Prostate gland (tissue), 2 donors: Measurements from ENCODE around the gene DNAI2.

Source experiments
- CTCF ChIP-seq, 4 experiments: fragments of 200-600 bp in 2 of 4; fragments of 450-650 bp in 2 of 4; sonication (generic) in 2 of 4; IDR thresholded peaks; 1 replicate in 3 of 4; 2 replicates in 1 of 4; pipeline ENCODE4 v1.5.1; 2016 to 2019; ENCODE audit warnings: antibody characterized with exemption in 4 of 4, mild to moderate bottlenecking in 2 of 4, moderate library complexity in 2 of 4
- POLR2A ChIP-seq: fragments of 450-650 bp; IDR thresholded peaks from one replicate; pipeline ENCODE4 v1.6.1; 2016; ENCODE audit warnings: antibody characterized with exemption, mild to moderate bottlenecking
- POLR2AphosphoS5 ChIP-seq: sonication (generic); formaldehyde crosslinking; IDR thresholded peaks from one replicate; pipeline ENCODE4 v1.6.1; 2017; ENCODE audit warnings: antibody characterized with exemption

GRCh38 chr17:74336307-74336706 is 62.3 kb downstream of the DNAI2 start:
- TF ChIP-seq CTCF (IDR thresholded peaks at IDR 0.05) (no peak), POLR2AphosphoS5 (no peak), POLR2A (no peak)
